Nephron progenitor cell (in vitro differentiated cells): ENCODE measurements around the gene NVL.

Experiments
- DNase-seq: peaks from one replicate; pipeline ENCODE4 v3.0.0; 2021
- H3K27ac Mint-ChIP-seq: 2 replicates; pipeline ENCODE4 v1.8.0; 2021; ENCODE audit warnings: mild to moderate bottlenecking, moderate library complexity, mixed read lengths
- H3K27me3 Mint-ChIP-seq: 2 replicates; pipeline ENCODE4 v1.8.0; 2021; ENCODE audit warnings: mild to moderate bottlenecking, low read depth, mixed read lengths; ENCODE audit not compliant: poor library complexity
- H3K36me3 Mint-ChIP-seq: 2 replicates; pipeline ENCODE4 v1.8.0; 2021; ENCODE audit warnings: low read depth, mixed read lengths
- H3K4me1 Mint-ChIP-seq: 2 replicates; pipeline ENCODE4 v1.8.0; 2021; ENCODE audit warnings: mixed read lengths
- H3K4me3 Mint-ChIP-seq: 2 replicates; pipeline ENCODE4 v1.8.0; 2021; ENCODE audit warnings: mild to moderate bottlenecking, moderate library complexity, mixed read lengths
- H3K9me3 Mint-ChIP-seq: 2 replicates; pipeline ENCODE4 v1.8.0; 2021; ENCODE audit warnings: mild to moderate bottlenecking, moderate library complexity, mixed read lengths
- CTCF ChIP-seq: fragments of 200-600 bp; sonication (generic); IDR thresholded peaks from 2 replicates; pipeline ENCODE4 v1.5.0; 2021; ENCODE audit warnings: antibody characterized with exemption

NVL gene

DNA sequence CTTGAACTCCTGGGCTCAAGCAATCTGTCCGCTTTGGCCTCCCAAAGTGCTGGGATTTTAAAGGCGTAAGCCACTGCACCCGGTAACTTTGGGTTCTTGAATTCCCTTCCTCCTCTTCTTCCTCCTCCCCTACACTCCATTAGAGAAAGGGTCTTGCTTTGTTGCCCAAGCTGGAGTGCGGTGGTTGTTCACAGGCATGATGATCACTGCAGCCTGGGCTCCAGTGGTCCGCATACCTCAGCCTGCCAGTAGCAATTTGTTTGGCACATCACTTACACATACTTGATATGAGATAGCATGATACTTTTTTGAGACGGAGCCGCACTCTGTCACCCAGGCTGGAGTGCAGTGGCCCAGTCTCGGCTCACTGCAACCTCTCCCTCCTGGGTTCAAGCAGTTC, 144.8 kb downstream of the NVL start:
- no peak overlapping the region for H3K27ac Mint-ChIP-seq
- H3K4me1 Mint-ChIP-seq: peaks cover 37% of the 10 kb centered on the region

GRCh38 chr1:224183591-224184312, 146.2 kb downstream of the NVL start:
- H3K9me3 Mint-ChIP-seq: peaks cover 13% of the 10 kb centered on the region
- peak; percentile 62 for DNase-seq
- peaks cover 7% of the 10 kb centered on the region for H3K27me3 Mint-ChIP-seq
- TF ChIP-seq CTCF: no peak
- peak overlapping the region; percentile 88 for H3K4me3 Mint-ChIP-seq
- H3K36me3 Mint-ChIP-seq: peaks cover 37% of the 10 kb centered on the region
- peaks cover 39% of the 10 kb centered on the region for H3K4me1 Mint-ChIP-seq
- peak overlapping the region; percentile 87 for H3K27ac Mint-ChIP-seq

More for the DNA sequence above, 144.8 kb downstream of the NVL start:
- H3K27me3 Mint-ChIP-seq: peaks cover 7% of the 10 kb centered on the region
- peaks cover 49% of the 10 kb centered on the region for H3K36me3 Mint-ChIP-seq
- TF ChIP-seq CTCF: no peak
- no peak for DNase-seq
- peaks cover 16% of the 10 kb centered on the region for H3K9me3 Mint-ChIP-seq
- peak overlapping the region; percentile 88 for H3K4me3 Mint-ChIP-seq

DNA sequence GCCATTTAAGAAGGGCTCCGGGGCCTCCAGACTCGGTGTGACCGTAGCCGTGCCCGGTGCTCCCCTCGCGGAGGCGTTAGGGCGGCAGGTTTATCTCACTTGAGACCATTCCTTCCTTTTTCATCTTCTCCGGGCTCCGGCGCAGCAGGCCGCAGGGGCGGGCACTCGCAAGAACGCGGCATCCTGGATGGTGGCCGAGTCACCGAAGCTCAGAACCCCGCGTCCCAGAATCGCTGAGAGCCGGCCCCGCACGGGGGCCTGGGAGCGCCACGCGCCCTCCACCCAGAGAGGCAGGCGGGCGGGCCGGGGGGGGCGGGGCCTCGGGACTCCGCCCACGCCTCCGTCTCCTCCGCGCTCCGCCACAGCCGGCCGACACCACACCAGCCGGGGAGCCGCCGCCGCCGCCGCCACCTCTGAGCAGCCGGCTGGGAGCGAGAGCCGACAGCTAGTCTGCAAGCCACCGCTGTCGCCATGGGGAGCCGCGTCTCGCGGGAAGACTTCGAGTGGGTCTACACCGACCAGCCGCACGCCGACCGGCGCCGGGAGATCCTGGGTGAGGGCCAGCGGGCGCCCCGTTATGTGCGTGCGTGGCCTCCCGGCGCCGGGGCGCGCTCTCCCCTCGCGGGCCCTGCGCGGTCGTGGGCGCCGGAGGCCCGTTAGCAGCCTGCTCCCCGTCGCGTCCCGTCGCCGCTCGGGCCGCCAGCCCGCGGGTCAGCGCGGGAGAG, 146.9 kb downstream of the NVL start, which contains the start of gene DEGS1:
DEGS1 (plus strand) TSS at position 375 of the 725 bp plus-strand sequence; CDS start at position 472, 97 bp downstream.
- Mint-ChIP-seq H3K9me3 (peaks cover 7% of the 10 kb centered on the region), H3K4me3 (peak within 1 kb of the TSS; percentile 88), H3K36me3 (peaks cover 31% of the 10 kb centered on the region), H3K27me3 (peaks cover 7% of the 10 kb centered on the region), H3K27ac (peak within 1 kb of the TSS; percentile 87), H3K4me1 (peaks cover 40% of the 10 kb centered on the region)
- DNase-seq: peak; percentile 90
- TF ChIP-seq CTCF: no peak

GRCh38 chr1:224182057-224182865, 147.7 kb downstream of the NVL start:
- DNase-seq: no peak

DNA sequence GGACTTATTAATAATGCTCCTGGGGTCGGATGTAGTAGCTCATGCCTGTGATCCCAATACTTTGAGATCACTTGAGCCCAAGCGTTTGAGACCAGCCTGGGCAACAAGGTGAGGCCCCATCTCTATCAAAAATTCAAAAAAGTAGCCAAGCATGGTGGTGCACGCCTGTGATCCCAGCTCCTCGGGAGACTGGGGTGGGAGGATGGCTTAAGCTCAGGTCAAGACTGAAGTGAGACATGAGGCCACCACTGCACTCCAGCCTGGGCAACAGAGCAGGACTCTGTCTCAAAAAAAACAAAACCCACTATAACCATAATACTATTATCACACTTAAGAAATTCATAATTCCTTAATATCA, 148.5 kb downstream of the NVL start:
- DNase-seq: no peak
- Mint-ChIP-seq H3K9me3 (peaks cover under 1% of the 10 kb centered on the region), H3K36me3 (peaks cover 17% of the 10 kb centered on the region), H3K4me1 (peaks cover 40% of the 10 kb centered on the region), H3K27ac (peak overlapping the region; percentile 6), H3K27me3 (peaks cover 7% of the 10 kb centered on the region), H3K4me3 (peak overlapping the region; percentile 83)
- no peak for TF ChIP-seq CTCF

More at GRCh38 chr1:224182057-224182865, 147.7 kb downstream of the NVL start:
- Mint-ChIP-seq H3K36me3 (peaks cover 25% of the 10 kb centered on the region), H3K27me3 (peaks cover 7% of the 10 kb centered on the region), H3K4me1 (peaks cover 40% of the 10 kb centered on the region), H3K9me3 (peaks cover 7% of the 10 kb centered on the region), H3K27ac (peak overlapping the region; percentile 75), H3K4me3 (peak overlapping the region; percentile 83)
- TF ChIP-seq CTCF: no peak
